Prostate gland (tissue), 2 donors: ENCODE data around the gene HEG1. TPM values are rescaled to one million over a fixed set of nuclear protein-coding genes. Genes with fewer than 3 reads are reported as not detected.

Source experiments
- DNase-seq: peaks from one replicate; pipeline ENCODE4 v3.0.0-alpha.2; 2019; ENCODE audit warnings: low spot score
- H3K27ac ChIP-seq, 2 donors: fragments of 200-600 bp; sonication (generic); 2 replicates each; pipeline ENCODE4 v1.5.1; 2017 to 2019
- H3K27me3 ChIP-seq: fragments of 200-600 bp; sonication (generic); replicated peaks from 2 replicates; pipeline ENCODE4 v1.5.1; 2019; ENCODE audit not compliant: insufficient read depth
- H3K36me3 ChIP-seq, 2 donors: fragments of 200-600 bp; sonication (generic); 1 replicate in 1 of 2; 2 replicates in 1 of 2; pipeline versions ENCODE4 v1.5.1 to v1.8.1; 2017 to 2019
- H3K4me1 ChIP-seq: fragments of 200-600 bp; sonication (generic); replicated peaks from 2 replicates; pipeline ENCODE4 v1.5.1; 2019
- H3K4me3 ChIP-seq, 2 donors: fragments of 200-600 bp; sonication (generic); 2 replicates each; pipeline ENCODE4 v1.5.1; 2017 to 2019
- H3K9me3 ChIP-seq: fragments of 200-600 bp; sonication (generic); 2 replicates; pipeline ENCODE4 v1.5.1; 2017
- POLR2A ChIP-seq: fragments of 450-650 bp; IDR thresholded peaks from one replicate; pipeline ENCODE4 v1.6.1; 2016; ENCODE audit warnings: antibody characterized with exemption, mild to moderate bottlenecking
- POLR2AphosphoS5 ChIP-seq: sonication (generic); formaldehyde crosslinking; IDR thresholded peaks from one replicate; pipeline ENCODE4 v1.6.1; 2017; ENCODE audit warnings: antibody characterized with exemption
- WGBS: methylation state at CpG from one replicate; pipeline ENCODE4 v1.1.5; 2018; 5-methylcytosine and 5-hydroxymethylcytosine counted together
- intact Hi-C: fragments of 100-400 bp; cut with DNase I; formaldehyde crosslinking; loops from one replicate; pipeline ENCODE4 v1.14.2; 2022
- total RNA-seq, 2 donors: library from RNA; depleted of rRNA; stranded (reverse); fragments of >200 nt; gene quantifications; one replicate each; pipeline ENCODE4 v1.1.0, GENCODE V29; 2016
- TF ChIP-seq, protein P1 (sequence below), 4 experiments: fragments of 200-600 bp in 2 of 4; fragments of 450-650 bp in 2 of 4; sonication (generic) in 2 of 4; IDR thresholded peaks; 1 replicate in 3 of 4; 2 replicates in 1 of 4; pipeline ENCODE4 v1.5.1; 2016 to 2019; ENCODE audit warnings: antibody characterized with exemption in 4 of 4, mild to moderate bottlenecking in 2 of 4, moderate library complexity in 2 of 4

HEG1 gene
- total RNA-seq, 2 donors from 2014 or later = 27.5 to 130 TPM

DNA sequence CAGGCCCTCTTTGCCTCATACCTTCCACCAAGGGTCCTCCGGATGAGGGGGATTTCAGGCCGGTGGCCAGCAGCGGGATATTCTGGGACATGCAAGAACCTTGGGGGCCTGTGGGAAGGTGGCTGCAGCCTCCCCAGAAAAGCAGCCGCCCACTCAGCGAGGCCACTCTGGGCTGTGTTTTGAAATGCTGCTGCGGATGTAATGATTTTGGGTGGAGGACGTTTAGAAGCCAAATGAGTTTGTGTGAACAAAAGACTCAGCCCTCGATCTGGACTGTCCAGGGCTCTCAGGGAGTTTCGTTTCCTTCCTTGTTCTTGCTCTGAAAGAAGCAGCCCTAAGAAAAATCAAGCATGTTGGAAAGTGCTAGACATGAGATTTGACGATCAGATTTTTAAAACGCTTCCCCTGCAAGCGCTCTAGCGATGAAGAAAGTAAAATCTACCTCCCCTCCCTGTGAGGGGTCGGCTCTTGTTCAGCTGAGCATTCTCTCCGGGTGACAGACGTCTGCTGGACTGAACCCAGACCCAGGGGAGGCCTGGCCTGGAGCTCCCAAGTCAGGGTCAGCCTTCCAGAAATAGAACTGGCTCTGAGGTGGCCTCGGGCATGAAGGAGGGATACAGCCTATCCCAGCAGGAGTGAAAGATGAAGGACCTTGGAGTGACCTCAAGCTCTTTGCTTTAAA is 12.9 kb downstream of the HEG1 start:
- TF ChIP-seq POLR2AphosphoS5 (no peak), POLR2A (no peak)
- TF ChIP-seq, protein P1, sequence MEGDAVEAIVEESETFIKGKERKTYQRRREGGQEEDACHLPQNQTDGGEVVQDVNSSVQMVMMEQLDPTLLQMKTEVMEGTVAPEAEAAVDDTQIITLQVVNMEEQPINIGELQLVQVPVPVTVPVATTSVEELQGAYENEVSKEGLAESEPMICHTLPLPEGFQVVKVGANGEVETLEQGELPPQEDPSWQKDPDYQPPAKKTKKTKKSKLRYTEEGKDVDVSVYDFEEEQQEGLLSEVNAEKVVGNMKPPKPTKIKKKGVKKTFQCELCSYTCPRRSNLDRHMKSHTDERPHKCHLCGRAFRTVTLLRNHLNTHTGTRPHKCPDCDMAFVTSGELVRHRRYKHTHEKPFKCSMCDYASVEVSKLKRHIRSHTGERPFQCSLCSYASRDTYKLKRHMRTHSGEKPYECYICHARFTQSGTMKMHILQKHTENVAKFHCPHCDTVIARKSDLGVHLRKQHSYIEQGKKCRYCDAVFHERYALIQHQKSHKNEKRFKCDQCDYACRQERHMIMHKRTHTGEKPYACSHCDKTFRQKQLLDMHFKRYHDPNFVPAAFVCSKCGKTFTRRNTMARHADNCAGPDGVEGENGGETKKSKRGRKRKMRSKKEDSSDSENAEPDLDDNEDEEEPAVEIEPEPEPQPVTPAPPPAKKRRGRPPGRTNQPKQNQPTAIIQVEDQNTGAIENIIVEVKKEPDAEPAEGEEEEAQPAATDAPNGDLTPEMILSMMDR (IDR thresholded peaks at IDR 0.05) = no peak
- DNase-seq = no peak
- Histone ChIP-seq H3K9me3 (no peaks in the 10 kb centered on the region), H3K27me3 (no peaks in the 10 kb centered on the region), H3K4me1 (peaks cover 10% of the 10 kb centered on the region), H3K36me3 (no peaks in the 10 kb centered on the region), H3K27ac (peak overlapping the region; percentile 78 to 79), H3K4me3 (no peak overlapping the region)
- intact Hi-C loops = no loop called here
- 46% methylated on average over 17 of the region's 17 CpGs for WGBS

DNA sequence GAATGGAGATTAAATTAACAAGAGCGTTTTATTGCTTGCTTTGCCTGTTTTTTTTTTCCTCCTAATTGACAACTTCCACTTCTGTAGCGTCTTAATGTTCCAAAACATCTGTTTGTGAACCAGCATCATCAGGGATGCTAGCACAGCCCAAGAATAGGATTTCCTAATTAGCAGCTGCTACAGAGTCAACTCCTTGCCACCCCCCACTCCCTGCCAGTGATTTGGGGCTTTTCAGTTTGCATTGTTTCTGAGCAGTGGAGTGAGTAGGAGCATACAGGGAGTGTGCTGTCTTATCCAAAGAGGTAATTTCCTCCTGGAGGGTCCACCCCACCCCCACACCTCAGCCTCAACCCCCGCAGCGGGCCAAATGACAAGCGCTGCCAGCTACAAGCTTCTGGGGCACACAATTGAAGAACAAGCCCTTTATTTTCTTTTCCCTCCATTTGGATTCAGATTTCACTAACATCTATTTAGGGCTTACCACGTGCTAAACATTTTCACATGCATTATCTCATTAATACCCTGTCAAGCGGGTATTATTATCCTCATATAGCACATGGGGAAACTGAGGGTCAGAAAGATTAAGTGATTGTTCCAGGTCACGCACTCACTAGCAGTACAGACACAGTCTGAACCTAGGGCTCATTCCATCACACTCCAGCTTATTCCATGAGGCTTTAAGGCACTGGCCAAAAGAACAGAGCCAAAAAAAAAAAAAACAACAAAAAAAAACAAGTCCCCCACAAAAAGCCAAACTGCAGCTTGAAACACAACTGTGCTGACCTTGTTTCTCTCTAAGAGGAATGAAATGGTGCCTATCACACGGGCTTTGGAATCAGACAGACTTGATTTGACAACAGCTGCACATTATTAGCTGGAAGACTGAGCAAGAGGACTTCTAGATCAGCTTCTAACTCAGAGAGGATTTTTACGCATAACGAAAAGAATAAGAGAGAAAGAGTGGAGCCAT is 16.4 kb downstream of the HEG1 start:
- 36% methylated on average over 11 of the region's 11 CpGs for WGBS
- Histone ChIP-seq H3K27me3 (no peaks in the 10 kb centered on the region), H3K36me3 (no peaks in the 10 kb centered on the region), H3K4me1 (peaks cover 10% of the 10 kb centered on the region), H3K4me3 (no peak overlapping the region), H3K9me3 (no peaks in the 10 kb centered on the region), H3K27ac (peak overlapping the region; percentile 3 to 28)
- intact Hi-C loops = no loop called here
- no peak for DNase-seq
- TF ChIP-seq, protein P1 (IDR thresholded peaks at IDR 0.05) = no peak
- TF ChIP-seq POLR2A (no peak), POLR2AphosphoS5 (no peak)

DNA sequence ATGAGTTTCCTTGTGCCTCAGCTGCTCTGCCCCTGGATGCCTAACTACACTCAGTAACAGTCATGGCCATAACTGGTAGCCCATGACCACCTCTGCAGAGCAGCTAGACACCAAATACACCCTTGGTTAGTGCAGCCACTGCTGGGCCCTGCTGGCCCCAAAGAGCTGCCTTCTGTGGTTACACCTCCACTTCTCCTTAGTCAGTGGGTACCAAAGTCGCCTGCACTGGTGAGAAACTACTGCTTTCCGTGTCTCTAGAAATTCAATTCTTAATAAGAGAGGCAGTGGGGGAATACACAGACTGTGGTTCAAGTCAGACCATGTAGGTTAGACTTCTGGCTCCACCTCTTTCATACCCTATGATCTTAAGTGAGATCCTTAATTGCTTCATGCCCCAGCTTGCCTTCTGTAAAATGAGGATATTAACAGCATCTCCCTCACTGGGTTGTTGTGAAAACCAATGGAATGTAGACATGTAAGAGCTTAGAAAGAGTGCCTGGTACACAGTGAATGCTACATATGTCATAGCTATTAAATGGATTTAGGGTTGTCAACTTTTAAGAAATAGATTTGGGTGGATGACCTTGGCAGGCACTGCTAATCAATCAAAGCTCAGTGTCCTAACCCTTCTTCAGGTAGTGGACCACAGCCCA is 18.2 kb downstream of the HEG1 start:
- Histone ChIP-seq H3K4me1 (no peaks in the 10 kb centered on the region), H3K27ac (no peak overlapping the region), H3K9me3 (no peaks in the 10 kb centered on the region), H3K36me3 (no peaks in the 10 kb centered on the region), H3K27me3 (no peaks in the 10 kb centered on the region), H3K4me3 (no peak overlapping the region)
- no peak for DNase-seq
- intact Hi-C loops = no loop called here
- WGBS = 94% methylated on average over 2 of the region's 2 CpGs
- TF ChIP-seq, protein P1 (IDR thresholded peaks at IDR 0.05) = no peak
- TF ChIP-seq POLR2AphosphoS5 (no peak), POLR2A (no peak)

DNA sequence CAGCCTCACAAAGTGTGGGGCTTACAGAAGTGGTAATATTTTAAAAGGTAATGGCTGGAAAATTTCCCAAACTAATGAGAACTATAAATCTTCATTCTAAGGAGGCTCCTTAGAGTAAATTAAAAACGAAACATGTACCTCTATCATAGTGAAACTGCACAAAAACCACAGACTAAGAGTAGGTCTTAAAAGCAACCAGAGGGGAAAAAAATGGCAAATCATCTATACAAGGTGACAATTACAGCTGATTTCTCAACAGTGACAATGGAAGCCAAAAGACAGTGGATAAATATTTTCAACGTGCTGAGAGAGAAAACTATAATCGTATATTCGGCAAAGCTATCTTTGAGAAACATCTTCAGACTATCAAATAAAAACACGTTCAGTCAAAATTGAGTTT is 20.6 kb downstream of the HEG1 start:
- intact Hi-C loops = no loop called here
- no peak for DNase-seq
- Histone ChIP-seq H3K36me3 (no peaks in the 10 kb centered on the region), H3K27me3 (no peaks in the 10 kb centered on the region), H3K9me3 (no peaks in the 10 kb centered on the region), H3K27ac (no peak overlapping the region), H3K4me3 (no peak overlapping the region), H3K4me1 (no peaks in the 10 kb centered on the region)
- TF ChIP-seq, protein P1 (IDR thresholded peaks at IDR 0.05) = no peak
- TF ChIP-seq POLR2A = no peak
- no peak for TF ChIP-seq POLR2AphosphoS5
- 94% methylated on average over 5 of the region's 5 CpGs for WGBS
